ENCODE measurements around the gene TEKT2.
A peak's percentile ranks its signal among the peaks of the same experiment; 100 is the strongest.

The TEKT2 gene

DNA sequence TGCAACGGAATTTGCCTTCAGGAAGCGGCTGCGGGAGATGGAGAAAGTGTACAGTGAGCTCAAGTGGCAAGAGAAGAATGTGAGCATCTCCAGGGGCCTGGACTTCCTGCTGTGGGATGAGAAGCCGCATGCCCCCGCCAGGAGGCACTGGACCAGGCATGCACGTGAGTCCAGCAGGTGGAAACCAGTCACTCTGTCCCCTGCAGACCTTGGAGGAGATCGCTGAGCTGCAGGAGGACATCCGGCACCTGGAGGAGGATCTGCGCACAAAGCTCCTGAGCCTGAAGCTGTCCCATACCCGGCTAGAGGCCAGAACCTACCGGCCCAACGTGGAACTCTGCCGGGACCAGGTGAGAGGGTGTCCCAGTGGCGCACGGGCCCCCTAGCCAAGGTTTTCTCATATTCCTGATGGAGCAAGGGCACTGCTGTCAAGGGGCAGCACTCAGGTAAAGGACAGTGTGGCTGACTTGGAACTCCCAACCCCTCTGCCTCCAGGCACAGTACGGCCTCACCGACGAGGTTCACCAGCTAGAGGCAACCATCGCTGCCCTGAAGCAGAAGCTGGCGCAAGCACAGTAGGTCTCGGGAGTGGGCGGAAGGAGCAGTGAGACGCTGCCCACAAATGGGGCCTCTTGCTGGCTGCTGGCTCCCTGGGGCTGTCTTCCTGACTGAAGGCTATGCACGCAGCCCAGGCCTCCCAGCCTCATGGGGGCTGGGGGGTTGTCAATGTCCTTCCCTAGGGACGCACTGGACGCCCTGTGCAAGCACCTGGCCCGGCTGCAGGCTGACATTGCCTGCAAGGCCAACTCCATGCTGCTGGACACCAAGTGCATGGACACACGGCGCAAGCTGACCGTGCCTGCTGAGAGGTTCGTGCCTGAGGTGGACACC, 3.6 kb downstream of the TEKT2 start:
- DNase-seq: no peak

DNA sequence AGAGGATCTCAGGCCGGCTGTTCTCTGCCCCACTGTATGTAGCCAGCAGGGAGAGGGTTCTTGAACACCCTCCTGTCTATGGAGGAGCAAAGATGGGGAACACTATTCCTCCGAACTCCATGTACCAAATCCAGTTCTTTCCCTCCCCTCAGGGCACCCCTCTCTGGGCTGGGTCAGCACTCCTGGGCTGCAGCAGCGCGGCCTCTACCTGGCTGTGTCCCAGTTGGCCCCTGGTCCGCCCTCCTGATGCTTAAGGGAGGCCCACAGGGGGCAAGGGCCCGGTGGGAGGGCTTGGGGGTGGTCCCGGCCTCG, 4.3 kb downstream of the TEKT2 start:
- no peak for DNase-seq

DNA sequence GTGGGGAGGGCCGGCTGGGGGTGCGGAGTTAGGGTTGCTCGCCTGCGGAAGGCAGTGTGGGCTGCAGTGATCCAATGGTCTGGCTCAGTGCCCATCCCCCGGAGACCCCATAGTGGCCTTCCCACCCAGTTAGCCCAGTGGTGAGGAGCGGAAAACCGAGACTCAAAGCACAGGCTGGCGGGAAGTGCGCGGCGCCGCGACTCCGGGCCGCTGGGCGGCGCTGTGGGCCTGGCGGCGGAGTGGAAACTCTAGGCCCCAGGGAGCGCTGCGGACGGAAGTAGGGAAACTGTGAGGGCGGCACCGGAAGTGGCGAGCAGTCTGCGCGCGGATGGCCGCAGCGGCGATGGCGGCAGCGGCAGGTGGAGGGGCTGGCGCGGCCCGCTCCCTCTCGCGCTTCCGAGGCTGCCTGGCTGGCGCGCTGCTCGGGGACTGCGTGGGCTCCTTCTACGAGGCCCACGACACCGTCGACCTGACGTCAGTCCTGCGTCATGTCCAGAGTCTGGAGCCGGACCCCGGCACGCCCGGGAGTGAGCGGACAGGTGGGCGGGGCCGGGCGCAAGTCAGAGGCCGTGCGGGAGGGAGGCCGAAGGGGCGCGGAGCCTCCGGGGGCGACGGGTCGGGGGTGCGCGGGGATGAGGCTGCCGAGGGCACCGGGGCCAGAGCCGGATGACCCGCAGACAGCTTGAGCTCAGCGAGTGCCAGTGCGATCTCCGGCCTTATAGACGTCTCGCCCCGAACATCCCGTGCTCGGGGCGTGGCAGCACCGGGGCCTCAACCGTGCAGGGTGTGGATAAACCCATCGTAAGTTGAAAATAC, 4.9 kb downstream of the TEKT2 start, which contains the start of gene ADPRS:
Gene ADPRS, plus strand, starts transcription at position 316 of the 816 bp plus-strand sequence. Its CDS starts 13 bp downstream, at position 329.
- DNase-seq: peak; percentile 88 to 93

DNA sequence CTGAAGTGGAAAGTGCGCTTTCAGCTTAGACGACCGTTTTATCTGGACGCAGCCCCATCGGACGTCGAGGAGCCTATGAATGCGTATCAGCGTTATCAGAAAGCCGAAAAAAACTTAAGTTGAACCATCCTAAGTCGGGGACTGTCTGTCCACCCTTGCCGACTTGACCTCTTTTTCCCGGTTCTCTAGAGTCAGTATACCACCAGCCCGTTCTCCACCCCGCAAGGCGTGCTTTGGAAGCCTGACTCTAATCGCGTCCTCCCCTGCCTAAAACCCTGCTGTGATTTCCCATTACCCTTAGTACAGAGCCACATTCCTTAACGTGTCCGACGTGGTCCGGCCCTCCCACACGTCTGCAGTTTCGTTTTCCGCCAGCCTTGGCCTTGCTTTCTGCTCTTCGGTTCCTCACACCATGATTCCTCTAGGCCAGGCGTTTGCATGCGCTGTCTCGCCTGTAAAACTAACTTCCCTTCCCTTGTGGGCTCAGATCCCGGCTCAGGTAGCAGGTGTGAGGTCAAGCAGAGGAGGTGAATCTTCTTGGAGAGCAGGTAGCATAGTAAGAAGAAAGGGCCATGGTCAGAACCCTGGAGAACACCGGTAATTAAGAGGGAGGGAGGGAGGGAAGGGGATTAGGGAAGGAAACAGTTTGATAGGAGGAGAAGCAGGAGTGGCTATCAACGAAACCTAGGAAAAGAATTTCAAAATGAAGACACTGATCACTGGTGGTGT, 5.7 kb downstream of the TEKT2 start:
- DNase-seq: peak; percentile 47 to 50

DNA sequence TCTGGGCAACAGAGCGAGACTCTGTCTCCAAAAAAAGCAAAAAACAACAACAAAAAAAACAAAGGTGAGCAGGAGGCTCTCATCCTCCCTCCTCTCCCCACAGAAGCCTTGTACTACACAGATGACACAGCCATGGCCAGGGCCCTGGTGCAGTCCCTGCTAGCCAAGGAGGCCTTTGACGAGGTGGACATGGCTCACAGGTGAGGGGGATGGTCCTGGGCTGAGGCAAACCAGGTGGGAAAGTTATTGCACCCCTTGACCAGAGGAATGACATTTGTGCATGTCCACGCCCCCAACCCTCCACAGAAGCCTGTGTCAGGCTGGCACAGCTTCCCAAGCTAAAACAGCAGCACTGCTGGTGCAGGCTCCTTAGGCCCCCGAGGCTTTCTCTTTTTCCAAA, 7.2 kb downstream of the TEKT2 start:
- no peak for DNase-seq

DNA sequence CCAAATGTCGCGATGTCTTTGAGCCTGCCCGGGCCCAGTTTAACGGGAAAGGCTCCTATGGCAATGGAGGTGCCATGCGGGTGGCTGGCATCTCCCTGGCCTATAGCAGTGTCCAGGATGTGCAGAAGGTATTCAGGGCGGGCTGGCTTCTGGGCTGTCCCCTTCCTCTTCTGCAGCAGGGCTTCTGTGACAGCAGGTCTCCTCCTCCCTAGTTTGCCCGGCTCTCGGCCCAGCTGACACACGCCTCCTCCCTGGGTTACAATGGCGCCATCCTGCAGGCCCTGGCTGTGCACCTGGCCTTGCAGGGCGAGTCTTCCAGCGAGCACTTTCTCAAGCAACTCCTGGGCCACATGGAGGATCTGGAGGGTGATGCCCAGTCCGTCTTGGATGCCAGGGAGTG, 7.8 kb downstream of the TEKT2 start:
- DNase-seq: no peak

DNA sequence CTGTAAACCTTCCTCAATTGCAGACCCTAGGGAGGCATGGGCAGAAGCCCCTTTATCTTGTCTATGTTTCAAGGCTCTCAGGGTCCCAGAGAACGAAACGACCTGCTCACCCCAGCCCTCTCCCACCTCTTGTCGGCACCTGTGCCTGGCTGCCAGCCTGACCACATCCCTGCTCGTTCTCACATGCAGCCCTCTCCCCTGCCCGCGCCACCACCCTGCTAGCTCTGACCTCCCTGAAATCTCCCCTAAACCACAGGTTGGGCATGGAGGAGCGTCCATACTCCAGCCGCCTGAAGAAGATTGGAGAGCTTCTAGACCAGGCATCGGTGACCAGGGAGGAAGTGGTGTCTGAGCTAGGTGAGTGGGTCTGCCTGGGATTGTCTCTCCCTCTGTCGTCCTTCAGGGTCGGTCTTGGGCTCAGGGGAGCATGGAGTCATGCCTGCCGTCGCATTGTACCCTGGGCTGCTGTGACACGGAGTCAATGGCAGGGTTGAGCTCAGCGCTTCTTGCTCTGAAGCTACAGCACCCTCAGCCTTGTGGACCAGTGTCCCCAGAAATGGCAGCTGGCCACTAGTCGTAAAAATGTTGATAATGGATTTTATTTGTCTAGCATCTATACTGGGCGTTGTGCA, 8.4 kb downstream of the TEKT2 start:
- no peak for DNase-seq

DNA sequence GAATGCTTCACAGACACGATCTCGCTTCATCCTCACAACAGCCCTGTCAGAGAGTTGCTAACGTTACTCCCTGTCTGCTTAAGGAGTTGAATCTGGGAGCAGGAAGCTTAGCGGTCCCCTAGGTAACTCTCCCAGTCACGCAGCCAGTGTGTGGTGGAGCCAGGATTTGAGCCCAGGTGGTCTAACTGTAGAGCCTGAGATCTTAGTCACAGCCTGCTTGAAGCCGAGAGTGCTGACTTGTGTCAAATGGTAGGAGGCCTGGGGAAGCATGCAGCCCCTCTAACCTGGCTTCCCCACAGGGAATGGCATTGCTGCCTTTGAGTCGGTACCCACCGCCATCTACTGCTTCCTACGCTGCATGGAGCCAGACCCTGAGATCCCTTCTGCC, 8.9 kb downstream of the TEKT2 start:
- no peak for DNase-seq

DNA sequence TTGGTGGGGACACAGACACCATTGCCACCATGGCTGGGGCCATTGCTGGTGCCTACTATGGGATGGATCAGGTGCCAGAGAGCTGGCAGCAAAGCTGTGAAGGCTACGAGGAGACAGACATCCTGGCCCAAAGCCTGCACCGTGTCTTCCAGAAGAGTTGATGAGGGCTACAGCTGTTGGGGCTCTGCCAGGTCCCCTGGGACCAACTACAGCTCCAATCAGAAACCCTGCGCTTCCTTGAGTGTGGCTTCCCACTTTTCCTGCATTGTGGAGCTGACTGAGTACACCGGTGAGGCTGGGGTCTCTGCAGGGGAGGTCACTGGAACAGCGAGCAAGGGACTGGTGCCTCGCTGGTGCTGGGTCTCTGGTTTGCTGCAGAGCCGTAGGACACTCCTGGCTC, 9.3 kb downstream of the TEKT2 start:
- DNase-seq: no peak

DNA sequence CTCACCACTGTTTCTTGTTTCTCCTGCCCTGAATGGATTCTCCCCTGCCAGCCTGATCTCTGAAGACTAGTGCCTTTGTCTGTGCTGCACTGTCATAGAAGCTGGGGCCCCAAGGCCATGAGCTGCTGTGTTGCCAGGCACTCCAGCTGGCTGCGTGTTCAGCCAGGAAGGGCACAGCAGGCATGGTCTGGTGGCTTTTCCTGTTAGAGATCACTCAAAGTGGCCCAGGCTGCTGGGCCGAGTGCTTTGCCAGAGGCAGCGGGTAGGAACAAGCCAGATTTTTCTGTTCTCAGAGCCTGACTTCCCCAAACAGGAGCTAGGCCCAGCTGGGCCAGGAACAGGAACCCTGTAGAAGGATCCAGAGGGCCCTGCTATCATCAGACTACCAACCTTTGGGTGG, 10.0 kb downstream of the TEKT2 start:
- DNase-seq: no peak

DNA sequence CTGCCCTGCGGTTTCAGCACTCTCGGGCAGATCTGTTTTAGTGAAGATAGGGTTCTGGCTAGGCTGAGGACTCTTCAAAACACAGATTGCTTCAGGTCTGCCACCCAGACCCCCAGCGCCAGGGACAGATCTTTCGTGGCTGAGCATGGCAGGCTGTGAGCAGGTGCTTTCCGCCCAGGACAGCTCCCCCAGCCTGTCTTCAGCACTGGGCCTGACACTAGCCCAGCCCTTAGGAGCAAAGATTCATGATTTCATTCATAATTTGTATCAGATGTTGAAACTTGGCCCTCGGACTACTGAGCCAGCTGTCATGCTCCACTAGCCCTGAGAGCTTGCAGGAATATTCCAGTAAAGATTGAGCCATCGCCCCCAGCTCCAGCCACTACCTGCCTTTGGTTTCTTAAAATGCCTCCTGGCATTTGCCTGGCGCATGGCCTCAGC, 10.7 kb downstream of the TEKT2 start:
- DNase-seq: no peak

DNA sequence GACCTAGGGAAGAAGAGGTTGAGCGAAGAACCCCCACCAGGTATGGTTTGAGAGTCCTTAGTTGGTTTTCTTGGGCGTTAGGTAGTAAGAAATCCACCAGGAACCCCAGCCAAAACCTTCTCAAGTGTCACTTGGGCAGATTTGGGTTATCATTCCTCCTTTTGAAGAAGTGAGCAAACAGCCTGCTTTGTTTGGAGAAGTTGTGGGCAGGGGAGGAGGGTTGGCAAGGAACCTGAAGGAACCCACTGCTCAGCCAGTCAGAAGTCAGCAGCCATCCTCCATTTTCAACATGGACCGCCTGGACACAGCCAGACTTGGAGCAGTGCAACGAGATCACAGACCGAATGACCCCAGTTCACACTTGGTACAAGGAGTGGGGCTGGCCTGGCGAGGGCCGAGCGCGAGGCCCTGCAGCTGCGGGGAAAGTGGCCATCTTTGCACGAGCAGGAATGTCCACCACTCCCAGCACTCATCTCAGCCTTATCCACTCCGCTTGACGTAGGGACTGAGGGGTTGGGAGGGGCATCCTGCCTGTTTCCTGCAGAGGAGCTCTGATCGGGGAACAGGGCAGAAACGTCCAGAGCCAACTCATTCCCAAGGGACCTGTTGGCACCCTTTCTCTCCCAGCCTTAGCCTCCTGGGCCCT, 12.0 kb downstream of the TEKT2 start:
- DNase-seq: peak in 1 of 2 donors; percentile 28

DNA sequence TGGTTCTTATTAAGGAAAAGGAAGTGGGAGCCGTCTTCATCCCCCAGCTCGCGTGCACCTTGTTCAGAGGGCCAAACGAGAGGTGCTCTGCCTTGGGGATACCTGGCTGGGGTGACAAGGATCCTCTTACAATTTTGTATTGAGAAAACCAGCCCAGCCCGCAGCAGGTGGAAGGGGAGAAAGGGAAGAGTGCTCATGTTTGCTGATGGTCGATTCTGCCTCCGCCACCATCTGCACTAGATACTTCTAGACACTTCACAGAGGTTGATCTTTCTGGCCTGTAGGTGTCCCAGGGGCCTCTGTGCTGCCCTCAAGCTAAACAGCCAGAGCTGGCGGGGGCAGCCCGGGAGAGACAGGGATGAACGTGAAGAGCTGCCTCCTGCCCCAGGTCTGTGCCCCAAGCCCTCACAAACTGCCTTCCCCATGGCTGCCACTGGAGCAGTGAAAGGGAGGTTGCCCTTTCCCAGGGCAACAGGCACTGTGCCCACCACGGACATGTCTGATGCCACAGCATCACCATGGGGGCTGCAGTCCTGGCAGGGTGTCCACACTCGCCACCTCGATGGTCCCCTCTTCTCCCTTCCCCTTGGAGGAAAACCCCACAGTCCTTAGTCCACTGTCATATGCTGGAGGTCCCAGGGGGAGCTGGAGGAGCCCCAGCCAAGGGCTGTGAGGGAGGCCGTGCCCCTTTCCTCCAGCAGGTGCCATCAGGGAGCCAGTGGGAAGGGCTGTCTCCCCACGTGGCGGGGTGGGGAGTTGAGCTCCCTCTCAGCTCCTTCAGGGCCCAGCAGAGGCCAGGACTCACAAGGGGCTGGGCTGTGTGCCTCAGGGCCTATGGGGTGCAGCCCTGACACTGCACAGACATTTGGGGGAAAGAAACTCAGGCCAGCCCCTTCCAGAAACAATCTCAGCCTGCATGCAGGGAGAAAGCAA, 12.9 kb downstream of the TEKT2 start:
- DNase-seq: no peak

DNA sequence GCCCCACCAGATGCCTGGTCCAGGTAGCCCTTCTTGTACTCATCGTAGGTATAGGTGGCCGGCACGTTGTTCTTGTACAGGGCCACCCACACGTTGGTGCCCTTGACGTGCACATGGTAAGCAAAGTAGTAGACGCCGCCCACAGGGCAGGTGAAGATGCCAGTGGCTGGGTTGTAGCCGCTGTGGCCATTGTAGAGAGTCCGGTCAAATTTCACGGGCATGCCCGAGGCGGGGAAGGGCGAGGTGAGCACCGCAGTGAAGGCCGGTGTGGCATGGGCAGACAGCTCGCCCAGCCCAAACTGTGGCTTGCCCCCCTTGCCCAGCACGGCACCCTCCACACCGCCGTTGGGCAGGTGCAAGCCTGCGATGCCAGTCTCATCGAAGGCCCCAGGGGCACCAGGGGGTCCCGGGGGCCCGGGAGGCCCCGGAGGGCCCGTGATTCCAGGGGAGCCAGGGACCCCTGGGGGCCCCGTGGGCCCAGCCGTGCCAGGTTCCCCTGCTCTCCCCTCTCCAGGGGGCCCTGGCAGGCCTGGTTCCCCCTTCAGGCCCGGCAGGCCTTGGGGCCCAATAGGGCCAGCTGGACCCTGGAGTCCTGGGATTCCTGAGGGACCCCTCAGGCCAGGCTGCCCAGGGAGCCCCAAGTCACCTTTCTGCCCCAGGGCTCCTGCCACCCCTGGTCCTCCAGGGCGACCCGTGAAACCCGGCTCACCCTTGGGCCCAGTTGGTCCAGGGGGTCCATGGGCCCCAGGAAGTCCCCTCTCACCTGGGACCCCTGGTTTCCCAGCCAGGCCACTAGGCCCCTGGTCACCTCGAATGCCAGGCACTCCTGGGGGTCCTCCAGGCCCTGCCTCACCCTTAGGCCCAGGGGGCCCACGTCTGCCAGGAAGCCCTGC, 14.0 kb downstream of the TEKT2 start:
- no peak for DNase-seq

DNA sequence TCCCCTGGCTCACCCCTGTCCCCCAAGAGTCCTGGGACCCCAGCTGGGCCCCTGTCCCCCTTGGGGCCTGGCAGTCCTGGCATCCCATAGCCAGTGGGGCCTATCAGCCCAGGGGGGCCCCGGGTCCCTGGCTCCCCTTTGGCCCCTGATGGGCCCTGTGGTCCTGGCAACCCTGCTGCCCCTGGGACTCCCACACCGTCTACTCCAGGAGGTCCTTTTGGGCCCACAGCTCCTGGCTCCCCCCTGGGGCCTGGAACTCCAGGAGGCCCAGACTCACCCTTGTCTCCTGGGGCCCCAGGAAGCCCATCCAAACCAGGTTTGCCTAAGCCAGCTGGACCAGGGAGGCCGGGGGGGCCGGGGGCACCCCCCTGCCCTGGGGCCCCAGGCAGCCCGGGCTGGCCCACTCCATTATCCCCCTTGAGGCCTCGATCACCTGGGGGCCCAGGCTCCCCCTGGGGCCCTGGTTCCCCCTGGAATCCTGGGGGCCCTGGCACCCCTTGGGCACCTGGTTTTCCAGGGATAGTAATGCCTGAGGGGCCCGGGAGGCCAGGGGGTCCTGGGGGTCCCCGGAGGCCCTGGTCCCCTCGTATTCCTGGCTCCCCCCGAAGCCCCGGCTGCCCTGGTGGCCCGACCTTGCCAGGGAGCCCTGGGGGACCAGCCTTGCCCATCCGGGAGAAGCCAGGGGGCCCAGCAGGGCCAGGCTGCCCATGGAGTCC, 14.9 kb downstream of the TEKT2 start:
- DNase-seq: no peak

DNA sequence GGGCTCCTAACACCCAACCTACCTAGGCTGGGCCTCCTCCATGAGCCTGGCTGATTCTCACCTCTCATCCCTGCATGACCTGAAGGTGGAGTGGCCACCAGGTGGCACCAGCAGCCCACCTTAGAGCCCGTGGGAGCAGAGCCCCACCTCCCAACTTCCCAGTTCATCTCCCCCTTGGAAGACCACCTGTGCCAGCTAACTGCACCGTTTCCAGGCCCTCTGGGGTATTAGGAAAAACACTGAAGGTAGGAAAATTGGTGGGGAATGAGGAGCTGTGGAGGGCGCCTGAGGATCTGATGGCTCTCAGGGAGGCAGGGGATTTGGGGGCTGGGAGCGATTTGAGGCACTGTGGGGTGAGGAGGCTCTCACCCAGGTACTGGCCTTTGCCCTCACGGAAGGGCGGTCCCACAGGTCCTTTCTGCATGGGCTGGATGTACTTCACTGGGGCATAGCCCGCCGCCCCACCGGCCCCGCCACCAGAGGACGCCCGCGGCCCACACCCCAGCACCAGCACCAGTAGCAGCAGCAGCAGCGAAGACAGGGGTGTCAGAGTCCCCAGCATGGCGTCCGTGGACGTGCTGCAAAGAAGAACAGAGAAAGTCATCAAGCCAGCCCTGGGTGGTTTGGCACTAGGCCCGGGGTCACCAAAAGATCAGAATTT, 15.9 kb downstream of the TEKT2 start:
- peak; percentile 68 to 78 for DNase-seq

DNA sequence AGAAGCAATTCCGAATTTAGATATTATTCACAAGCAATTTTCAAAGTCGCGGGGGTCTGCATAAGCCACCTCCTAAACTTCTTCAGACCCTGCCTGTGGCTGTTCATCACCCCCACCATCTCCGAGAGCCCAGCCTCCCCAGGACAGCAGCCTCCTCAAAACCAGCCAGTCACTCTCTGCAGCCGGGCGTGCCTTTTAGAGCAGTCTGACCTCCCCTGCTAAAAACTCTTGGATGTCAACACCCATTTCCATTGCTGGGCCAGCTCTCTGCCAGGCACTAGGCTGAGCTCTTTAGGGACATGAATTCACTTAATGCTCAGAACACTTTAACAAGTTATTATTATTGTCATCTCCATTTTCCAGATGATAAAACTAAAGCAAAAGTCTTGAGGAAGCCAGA, 16.5 kb downstream of the TEKT2 start:
- DNase-seq: no peak

DNA sequence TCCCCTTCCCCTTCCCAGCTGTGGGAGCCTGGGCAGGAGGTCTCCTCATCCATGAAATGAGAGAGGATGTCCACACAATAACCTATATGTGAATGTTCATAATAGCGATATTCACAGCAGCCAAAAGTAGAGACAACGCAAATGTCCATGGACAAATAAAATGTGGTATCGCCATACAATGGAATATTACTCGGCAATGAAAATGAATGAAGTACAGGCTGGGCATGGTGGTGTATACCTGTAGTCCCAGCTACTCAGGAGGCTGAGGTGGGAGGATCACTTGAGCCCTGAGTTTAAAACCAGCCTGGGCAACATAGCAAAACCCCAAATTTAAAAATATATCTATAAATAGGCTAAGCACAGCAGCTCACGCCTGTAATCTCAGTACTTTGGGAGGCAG, 17.7 kb downstream of the TEKT2 start:
- no peak for DNase-seq

DNA sequence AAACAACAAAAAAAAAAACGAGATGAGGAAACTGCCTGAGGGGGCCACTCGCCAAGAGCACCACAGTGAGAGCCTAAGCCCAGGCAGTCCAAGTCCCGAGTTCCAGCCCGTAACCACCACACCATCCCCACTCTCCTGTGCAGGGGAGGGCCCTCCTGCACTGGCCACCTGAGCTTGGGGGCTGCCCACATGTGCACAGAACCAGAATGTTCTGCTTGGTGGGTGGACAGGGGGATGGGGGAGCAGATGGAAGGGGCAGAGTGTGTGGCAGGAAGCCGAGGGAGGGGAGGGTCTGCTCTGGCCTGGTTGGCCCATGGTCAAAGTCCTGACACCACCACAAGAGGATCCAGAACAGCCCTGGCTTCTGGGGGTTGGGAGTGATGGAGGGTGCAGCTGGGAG, 22.4 kb downstream of the TEKT2 start:
- no peak for DNase-seq

All from CD4-positive, alpha-beta T cell treated with Interferon alpha-2 for 1 hour (primary cell).